ENCODE data around the gene MTG2. TPM values are rescaled to one million over a fixed set of nuclear protein-coding genes. Genes with fewer than 3 reads are reported as not detected.

Gene MTG2
- total RNA-seq, 3 donors from 2014 or later: 28.8 to 34.9 (median 32.6) TPM

DNA sequence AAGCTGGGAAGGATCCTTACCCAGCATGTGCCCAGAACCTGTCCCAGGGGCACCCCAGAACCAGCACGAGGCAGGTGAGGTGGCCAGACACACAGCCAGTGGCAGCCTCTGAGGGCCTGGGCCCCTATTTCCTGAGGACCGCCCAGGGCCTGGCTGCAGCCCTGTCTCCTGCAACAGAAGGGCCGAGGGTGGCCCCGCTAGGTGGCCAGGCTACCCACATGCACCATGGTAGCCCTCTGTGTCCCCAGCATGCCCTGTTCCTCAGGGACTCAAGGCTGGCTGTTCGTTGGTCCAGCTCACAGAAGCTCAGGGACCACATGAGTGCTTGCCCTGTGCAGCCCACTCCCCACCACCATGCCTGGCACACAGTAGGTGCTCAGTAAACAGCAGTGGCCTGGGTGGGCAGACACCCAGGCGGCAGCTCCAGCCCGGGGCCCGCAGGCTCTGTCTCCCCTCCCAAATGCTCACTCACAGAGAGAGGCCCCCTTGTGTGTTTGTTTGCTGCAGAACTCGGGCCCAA lies 29.0 kb downstream of the MTG2 start:
- TF ChIP-seq, protein P1, sequence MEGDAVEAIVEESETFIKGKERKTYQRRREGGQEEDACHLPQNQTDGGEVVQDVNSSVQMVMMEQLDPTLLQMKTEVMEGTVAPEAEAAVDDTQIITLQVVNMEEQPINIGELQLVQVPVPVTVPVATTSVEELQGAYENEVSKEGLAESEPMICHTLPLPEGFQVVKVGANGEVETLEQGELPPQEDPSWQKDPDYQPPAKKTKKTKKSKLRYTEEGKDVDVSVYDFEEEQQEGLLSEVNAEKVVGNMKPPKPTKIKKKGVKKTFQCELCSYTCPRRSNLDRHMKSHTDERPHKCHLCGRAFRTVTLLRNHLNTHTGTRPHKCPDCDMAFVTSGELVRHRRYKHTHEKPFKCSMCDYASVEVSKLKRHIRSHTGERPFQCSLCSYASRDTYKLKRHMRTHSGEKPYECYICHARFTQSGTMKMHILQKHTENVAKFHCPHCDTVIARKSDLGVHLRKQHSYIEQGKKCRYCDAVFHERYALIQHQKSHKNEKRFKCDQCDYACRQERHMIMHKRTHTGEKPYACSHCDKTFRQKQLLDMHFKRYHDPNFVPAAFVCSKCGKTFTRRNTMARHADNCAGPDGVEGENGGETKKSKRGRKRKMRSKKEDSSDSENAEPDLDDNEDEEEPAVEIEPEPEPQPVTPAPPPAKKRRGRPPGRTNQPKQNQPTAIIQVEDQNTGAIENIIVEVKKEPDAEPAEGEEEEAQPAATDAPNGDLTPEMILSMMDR (IDR thresholded peaks at IDR 0.05): no peak
- ATAC-seq (no peak), DNase-seq (peak in 1 of 3 donors; percentile 27)
- H3K4me1 ChIP-seq (ENCODE audit: low read depth): no peaks in the 10 kb centered on the region
- intact Hi-C loops (cut with DNase I, micrococcal nuclease): no loop called here
- no peaks in the 10 kb centered on the region for H3K36me3 ChIP-seq (ENCODE audit: low read depth)
- no peak overlapping the region for H3K4me3 ChIP-seq
- H3K9me3 ChIP-seq: no peaks in the 10 kb centered on the region

DNA sequence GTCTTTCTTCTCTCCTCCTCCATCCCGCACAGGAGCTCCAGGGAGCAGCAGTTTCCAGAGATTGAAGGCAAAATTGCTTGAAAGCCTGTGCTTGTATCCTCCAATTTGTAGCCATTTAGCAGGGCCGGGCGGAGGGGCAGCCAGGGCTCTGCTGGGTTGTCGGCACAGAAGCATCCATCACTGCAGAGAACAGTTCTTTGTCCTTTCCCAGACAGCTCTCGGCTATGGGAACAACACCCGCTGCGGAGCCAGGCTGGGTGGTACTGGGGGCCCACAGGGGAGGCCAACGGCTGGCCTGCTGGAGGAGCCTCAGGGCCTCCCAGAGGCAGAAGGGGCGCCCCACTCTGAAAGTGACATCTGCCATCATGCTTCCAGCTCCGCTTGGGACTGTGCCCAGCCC lies 29.5 kb downstream of the MTG2 start:
- intact Hi-C loops (cut with DNase I, micrococcal nuclease): no loop called here
- DNase-seq (peak in 1 of 3 donors; percentile 19), ATAC-seq (no peak)
- Histone ChIP-seq H3K4me1 (ENCODE audit: low read depth) (no peaks in the 10 kb centered on the region), H3K36me3 (ENCODE audit: low read depth) (no peaks in the 10 kb centered on the region), H3K4me3 (no peak overlapping the region), H3K9me3 (no peaks in the 10 kb centered on the region)
- TF ChIP-seq, protein P1 (IDR thresholded peaks at IDR 0.05): no peak

DNA sequence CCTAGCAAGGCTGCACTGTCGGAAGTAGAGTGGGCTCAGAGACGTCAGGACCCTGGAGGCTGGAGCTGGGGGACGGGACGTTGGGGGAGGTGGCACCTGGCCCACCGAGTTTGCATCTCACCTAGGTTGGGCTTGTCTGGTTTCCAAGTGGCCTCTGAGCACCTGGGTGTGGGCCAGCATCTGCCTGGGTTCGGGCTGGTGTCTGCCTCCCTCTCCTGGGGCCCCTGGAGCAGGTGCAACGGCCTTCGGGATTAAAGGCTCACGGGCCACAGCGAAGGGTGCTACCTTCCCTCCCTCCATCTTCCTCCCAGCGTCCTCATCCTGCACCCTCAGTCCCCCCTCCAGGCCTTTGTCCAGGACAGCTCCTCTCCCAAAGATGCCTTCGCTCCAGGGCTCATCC lies 31.2 kb downstream of the MTG2 start:
- Histone ChIP-seq H3K36me3 (ENCODE audit: low read depth) (no peaks in the 10 kb centered on the region), H3K4me3 (no peak overlapping the region), H3K9me3 (no peaks in the 10 kb centered on the region), H3K4me1 (ENCODE audit: low read depth) (no peaks in the 10 kb centered on the region)
- TF ChIP-seq, protein P1 (IDR thresholded peaks at IDR 0.05): no peak
- DNase-seq (no peak), ATAC-seq (no peak)
- intact Hi-C loops (cut with DNase I, micrococcal nuclease): no loop called here

DNA sequence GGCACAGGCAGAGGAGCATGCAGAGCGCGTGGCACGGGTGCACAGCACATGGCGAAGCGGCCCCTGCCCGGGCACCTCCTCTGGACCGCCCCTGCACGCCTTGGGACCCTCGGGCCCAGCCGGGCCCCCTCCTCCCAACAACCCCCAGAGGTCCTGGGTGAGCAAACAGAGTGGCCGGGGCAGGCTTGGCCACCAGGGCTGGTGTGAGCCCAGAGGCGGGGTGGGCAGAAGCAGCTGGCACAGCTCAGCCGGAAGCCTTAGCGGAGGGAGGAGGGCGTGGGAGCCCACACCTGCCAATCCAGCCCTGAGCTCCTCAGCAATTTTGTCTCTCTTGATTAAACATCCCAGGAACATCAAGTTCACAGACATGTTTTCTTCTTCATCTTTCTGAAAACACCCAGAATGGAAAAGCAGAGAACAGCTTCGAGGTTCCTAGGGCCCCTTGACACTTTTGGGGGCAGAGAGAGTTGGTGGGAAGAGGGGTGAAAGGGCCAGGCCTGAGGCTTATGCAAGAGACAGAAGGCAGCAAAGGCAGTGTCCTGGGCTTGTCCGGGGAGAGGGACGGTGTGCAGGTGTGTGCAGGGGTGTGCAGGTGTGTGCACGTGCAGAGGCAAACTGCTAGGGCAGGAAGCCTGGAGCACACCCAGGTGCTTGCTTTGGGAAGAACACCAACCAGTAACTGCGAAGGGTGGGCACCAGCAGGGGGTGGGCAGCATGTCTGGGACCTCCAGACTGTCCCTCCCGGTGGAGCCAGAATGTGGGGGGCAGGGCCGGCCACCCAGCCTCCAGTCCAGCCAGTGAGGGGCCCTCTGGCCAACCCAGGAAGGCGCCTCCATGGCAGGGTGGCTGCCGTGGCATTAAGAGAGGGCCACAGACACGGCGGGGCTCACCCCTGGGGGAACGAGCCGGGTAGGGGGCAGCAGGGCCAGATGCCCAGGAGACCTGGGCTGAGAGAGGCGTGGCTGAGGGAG lies 32.5 kb downstream of the MTG2 start:
- no peak overlapping the region for H3K4me3 ChIP-seq
- no peaks in the 10 kb centered on the region for H3K9me3 ChIP-seq
- intact Hi-C loops (cut with DNase I, micrococcal nuclease): no loop called here
- H3K36me3 ChIP-seq (ENCODE audit: low read depth): no peaks in the 10 kb centered on the region
- TF ChIP-seq, protein P1 (IDR thresholded peaks at IDR 0.05): no peak
- DNase-seq (no peak), ATAC-seq (no peak)
- peaks cover 5% of the 10 kb centered on the region for H3K4me1 ChIP-seq (ENCODE audit: low read depth)

DNA sequence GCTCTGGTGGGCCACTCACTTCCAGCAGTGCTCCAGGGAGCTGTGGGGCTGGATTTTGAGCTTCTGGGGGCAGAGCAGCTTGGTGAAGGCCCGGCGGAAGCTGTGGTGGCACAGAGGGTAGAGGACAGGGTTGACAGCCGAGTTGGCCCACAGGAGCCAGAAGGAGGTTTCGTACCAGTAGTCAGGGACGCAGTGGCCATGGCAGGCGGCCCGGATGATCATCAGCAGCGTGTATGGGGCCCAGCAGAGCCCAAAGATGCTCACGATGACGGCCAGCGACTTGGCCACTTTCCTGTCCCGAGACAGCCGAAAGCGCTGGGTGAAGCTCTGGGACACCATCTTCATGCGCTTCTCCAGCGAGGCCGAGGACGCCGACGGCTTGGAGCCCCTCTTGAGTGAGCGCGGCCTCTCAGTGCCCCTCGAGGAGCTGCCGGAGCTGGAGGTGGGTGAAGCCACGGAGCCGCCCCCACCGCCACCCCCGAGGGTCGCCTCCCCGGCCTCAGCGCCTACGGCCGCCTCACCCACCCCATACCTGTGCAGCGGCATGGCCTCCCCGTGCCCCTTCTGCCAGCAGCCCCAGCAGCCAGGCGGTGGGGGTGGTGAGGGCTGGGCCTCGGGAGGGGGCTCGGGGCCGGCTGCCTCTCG lies 33.3 kb downstream of the MTG2 start:
- Histone ChIP-seq H3K4me3 (no peak overlapping the region), H3K36me3 (ENCODE audit: low read depth) (no peaks in the 10 kb centered on the region), H3K4me1 (ENCODE audit: low read depth) (peaks cover 5% of the 10 kb centered on the region), H3K9me3 (no peaks in the 10 kb centered on the region)
- DNase-seq (no peak), ATAC-seq (no peak)
- intact Hi-C loops (cut with DNase I, micrococcal nuclease): no loop called here
- TF ChIP-seq, protein P1 (IDR thresholded peaks at IDR 0.05): no peak

Data from mucosa of descending colon (tissue), 3 donors.